T47D (cell line): ENCODE results near the gene FGF2.
A peak's percentile ranks its signal among the peaks of the same experiment; 100 is the strongest.
"Not testable (repeated sequence)": the region's sequence is repeated elsewhere in the genome, so short reads cannot be mapped to it uniquely, and the experiment has no call there.

Experiments
- DNase-seq, 2 experiments: peaks; one replicate each; pipeline versions ENCODE4 v3.0.0 to v3.0.0-alpha.2; 2011 to 2012; ENCODE audit warnings: low read depth in 1 of 2, low spot score in 1 of 2
- JUND ChIP-seq: IDR thresholded peaks from 2 replicates; pipeline ENCODE4 v1.6.1; 2012; ENCODE audit warnings: low read depth
- in situ Hi-C: cut with HindIII; loops from 2 replicates; pipeline ENCODE4 v1.10.0; 2016; ENCODE audit warnings: low sequenced_read_pairs, low pct_unique_long_range_greater_than_20kb

FGF2 gene

DNA sequence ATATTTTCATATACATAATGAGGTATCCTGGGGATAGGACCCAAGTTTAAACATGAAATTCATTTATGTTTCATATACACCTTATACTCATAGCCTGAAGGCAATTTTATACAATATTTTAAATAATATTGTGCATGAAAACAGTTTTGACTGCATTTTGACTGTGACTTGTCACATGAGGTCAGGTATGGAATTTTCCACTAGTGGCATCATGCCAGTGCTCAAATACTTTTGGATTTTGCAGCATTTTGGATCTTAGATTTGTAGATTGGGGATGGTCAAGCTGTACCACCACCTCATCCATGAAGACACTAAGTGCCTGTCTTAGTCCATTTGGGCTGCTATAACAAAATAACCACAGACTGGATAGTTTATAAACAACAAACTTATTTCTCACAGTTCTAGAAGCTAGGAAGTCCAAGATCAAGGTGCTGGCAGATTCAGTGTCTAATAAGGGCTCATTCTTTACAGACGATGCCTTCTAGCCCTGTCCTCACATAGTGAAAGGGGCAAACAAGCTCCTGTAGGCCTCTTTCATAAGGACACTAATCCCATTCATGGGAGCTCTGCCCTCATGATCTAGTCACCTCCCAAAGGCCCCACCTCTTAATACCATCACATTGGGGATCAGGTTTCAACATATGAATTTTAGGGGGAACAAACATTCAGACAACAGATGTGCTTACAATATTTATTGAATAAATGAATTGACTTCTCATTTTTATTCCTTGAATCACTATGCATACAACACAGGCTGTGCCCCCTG lies 86.4 kb downstream of the FGF2 start:
- in situ Hi-C loops, result no loop called here
- DNase-seq, result no peak
- no peak for TF ChIP-seq JUND

DNA sequence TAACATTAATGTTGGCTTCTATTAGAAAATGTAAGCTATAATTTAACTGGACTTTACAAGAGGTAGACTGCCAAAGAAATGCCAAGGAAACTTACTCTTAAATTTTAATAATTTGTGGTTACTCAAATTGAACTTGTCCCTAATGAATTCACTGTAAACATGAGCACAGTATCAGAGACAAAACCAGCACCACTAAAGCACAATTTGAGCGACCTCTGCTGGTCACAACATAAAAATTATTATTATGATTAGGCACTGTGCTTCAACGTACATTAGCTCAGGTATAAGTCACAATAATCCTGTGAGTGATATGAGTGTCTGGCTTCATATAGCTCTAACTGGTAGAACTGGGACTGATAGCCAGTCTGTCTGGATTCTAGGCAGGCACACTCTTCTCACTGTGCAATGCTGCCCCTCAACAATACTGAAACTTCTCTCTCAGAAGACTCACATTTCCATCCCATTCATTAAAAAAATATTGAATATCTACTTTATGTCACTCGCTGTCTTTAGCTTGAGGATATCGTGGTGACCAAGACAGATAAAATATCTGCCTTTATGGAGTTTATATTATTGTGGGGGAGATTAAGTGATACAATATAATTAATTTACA lies 87.8 kb downstream of the FGF2 start:
- peak in 1 of 2 experiments; percentile 65 for DNase-seq
- in situ Hi-C loops, result no loop called here
- TF ChIP-seq JUND, result no peak

GRCh38 chr4:122914938-122915337 lies 88.3 kb downstream of the FGF2 start:
- no peak for TF ChIP-seq JUND
- in situ Hi-C loops, result no loop called here
- DNase-seq, result no peak

DNA sequence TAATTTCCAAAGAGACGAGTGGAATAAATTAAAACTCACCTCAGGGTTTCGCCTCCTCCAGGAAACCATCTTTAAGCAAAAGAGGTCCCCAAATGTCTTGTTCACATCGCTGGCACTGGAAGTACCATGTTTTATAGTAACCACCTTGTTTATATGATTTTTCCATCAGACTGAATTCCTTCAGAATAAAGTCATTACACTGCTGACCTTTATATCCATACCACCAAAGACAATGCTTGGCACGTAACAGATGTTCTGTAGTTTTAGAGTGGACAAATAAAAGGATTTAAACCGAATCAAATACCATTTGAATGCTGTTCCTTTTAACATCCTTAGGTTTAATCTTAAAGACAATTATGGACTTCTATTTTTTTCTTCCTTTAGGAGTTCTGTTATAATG lies 91.1 kb downstream of the FGF2 start:
- no peak for TF ChIP-seq JUND
- in situ Hi-C loops, result no loop called here
- DNase-seq, result no peak

DNA sequence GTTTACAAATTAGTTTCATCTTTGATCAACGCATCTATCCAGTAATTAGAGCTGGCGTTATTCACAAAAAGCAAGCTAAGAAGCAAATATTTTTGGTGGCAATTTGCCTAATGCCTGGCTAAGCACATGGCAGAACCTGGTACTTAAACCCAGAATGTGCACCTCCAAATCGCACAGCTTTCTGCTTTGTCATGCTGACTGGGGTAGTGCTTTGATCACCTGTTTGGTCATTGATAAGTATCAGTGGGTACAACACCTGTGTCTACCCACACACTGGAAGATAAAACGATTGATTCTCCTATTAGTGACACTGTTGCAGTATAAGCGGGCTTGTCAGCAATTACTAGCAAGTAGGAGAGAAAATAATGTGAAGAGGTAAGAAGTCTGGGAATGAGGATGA lies 93.8 kb downstream of the FGF2 start:
- no peak for TF ChIP-seq JUND
- in situ Hi-C loops, result no loop called here
- no peak for DNase-seq

- in situ Hi-C loops, result no loop called here
- no peak for TF ChIP-seq JUND
- DNase-seq, result no peak
Observed at GRCh38 chr4:122921300-122921699, 94.7 kb downstream of the FGF2 start.

DNA sequence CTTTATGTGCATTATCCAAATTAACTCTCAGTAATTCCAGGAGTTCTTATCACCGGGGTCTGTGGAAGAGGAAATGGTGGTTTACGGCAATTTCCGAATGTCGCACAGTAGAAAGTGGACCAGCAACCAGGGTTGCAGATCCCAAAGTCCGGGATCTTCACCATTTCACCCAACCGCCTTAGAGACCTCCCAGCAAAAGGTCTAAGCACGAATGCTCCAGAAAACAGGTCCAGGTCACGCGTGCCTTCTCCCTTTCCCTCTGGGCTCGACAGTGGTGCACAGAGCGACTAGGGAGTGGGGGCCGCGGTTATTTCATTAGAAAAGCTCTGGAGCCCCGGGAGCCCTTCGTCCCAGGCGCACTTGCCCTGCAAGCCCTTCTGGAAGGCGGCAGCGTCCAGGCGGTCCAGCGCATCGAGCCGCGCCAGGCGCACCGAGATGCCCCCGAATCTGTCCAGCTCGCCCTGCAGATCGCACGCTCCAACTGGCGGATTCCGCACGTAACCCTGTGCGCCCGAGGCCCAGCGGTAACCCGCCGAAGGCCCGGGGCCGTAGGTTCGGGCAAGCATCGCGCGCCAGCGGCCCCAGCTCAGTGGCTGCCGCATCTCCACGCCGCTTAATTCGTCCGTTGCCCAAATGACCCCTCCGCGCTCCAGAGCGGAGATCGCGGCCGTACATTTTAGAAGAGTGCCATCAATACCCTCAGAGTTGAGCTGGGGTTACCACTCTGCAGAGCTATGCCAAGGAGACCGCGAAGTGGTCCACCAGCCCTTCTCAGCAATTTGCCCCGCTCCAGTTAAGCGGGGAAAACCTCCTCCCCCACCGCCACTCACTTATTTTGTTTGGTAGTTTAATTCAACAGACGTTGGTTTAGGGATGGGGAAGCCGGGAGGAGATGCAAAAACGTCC lies 95.6 kb downstream of the FGF2 start, which contains the start of gene NUDT6:
Gene NUDT6 (minus strand): TSS at position 627 of the 906 bp plus-strand sequence. CDS start 25 bp downstream, at position 602.
- TF ChIP-seq JUND, result no peak
- in situ Hi-C loops, result no loop called here
- peak; percentile 43 to 67 for DNase-seq

DNA sequence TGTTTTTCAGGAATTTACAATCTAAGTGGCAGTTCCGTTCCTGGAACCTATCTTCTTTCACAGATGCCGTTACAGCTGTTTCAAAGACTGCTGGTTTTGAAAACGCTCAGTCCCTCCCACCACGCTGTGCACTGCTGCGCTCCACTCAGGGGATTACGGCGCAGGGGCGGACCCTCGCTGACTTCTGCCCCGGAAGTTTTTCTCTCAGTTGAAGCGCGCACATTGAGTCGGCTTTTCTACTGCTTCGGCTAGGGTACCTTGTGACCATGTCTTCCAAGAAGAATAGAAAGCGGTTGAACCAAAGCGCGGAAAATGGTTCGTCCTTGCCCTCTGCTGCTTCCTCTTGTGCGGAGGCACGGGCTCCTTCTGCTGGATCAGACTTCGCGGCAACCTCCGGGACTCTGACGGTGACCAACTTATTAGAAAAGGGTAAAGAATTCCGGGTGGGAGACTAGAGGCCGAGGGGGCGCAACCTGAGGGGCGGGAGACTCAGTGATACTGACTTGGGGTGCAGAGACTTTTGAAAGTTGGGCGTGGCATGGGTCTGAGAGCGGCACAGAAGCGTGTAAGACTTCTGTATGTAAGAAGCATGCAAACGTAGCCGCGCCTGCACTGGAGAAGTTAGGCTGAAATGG lies 96.4 kb downstream of the FGF2 start:
- no peak for TF ChIP-seq JUND
- in situ Hi-C loops, result no loop called here
- DNase-seq, result peak; percentile 62 to 80

- in situ Hi-C loops, result no loop called here
- TF ChIP-seq JUND, result no peak
- DNase-seq, result no peak
Observed at GRCh38 chr4:122928930-122929329, 102.3 kb downstream of the FGF2 start.

GRCh38 chr4:122930862-122931261 lies 104.2 kb downstream of the FGF2 start:
- no peak for DNase-seq
- in situ Hi-C loops, result no loop called here
- TF ChIP-seq JUND, result no peak

DNA sequence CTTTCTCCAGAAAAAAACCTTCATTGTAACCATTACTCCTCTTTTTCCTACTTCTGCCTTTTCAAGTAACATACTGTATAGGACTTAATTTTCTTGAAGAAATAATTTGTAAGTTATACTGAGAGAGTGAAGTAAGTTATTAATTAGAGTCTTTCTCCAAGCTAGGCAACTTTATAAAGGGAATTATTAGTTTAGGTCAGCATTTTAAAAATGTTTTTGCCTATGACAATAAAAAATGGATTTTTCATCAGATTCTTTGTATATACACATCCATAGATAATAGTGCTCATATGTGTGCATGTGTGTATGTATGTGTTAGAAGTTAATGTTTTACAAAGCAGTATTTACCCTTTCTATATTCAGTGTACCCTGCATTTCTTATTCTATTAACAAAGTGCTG lies 106.1 kb downstream of the FGF2 start:
- in situ Hi-C loops, result no loop called here
- no peak for TF ChIP-seq JUND

GRCh38 chr4:122945136-122945535 lies 118.5 kb downstream of the FGF2 start:
- DNase-seq, in situ Hi-C loops: not testable (repeated sequence)

More for the DNA sequence above, 106.1 kb downstream of the FGF2 start:
- no peak for DNase-seq
